ENCODE measurements around the gene MRPS34. TPM values are rescaled to one million over a fixed set of nuclear protein-coding genes. Genes with fewer than 3 reads are reported as not detected.

Gene MRPS34
- polyA plus RNA-seq, 1 experiment = 55.8 TPM

DNA sequence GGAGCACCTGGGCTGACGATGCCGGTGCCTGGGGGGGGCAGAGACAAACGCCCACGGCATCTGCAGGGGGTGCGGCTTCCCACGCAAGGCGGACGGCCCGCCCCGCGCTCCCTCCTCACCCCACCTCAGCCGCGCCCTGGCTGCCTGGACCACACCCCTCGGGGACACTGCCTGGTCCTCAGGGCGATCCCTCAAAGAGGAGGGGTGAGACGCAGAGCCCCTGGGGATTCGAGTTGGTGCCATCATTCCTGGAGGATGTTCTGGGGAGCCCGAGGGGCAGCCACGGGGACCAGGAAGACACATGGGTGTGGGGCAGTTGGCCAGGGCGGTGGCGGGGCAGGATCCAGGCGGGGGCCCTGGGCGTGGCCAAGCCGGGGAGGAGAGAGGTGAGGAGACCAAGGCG, 16.7 kb upstream of the MRPS34 start:
- no peak overlapping the region for H3K4me3 ChIP-seq (ENCODE audit: low read depth, low read length)
- ChIA-PET POLR2A (no interaction called here), CTCF (no interaction called here)
- no peaks in the 10 kb centered on the region for H3K27me3 ChIP-seq (ENCODE audit: control insufficient read depth, insufficient read depth, low read length)
- no peak overlapping the region for H3K27ac ChIP-seq (ENCODE audit: low read depth, low read length)
- no peaks in the 10 kb centered on the region; the same call in 1 of the 2 replicates for H3K9me3 ChIP-seq (ENCODE audit: control insufficient read depth, insufficient read depth, low read length)
- DNase-seq (ENCODE audit: low read depth, low spot score) = no peak
- TF ChIP-seq, protein P1, sequence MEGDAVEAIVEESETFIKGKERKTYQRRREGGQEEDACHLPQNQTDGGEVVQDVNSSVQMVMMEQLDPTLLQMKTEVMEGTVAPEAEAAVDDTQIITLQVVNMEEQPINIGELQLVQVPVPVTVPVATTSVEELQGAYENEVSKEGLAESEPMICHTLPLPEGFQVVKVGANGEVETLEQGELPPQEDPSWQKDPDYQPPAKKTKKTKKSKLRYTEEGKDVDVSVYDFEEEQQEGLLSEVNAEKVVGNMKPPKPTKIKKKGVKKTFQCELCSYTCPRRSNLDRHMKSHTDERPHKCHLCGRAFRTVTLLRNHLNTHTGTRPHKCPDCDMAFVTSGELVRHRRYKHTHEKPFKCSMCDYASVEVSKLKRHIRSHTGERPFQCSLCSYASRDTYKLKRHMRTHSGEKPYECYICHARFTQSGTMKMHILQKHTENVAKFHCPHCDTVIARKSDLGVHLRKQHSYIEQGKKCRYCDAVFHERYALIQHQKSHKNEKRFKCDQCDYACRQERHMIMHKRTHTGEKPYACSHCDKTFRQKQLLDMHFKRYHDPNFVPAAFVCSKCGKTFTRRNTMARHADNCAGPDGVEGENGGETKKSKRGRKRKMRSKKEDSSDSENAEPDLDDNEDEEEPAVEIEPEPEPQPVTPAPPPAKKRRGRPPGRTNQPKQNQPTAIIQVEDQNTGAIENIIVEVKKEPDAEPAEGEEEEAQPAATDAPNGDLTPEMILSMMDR (IDR thresholded peaks at IDR 0.05; ENCODE audit: low read depth, low read length) = no peak

DNA sequence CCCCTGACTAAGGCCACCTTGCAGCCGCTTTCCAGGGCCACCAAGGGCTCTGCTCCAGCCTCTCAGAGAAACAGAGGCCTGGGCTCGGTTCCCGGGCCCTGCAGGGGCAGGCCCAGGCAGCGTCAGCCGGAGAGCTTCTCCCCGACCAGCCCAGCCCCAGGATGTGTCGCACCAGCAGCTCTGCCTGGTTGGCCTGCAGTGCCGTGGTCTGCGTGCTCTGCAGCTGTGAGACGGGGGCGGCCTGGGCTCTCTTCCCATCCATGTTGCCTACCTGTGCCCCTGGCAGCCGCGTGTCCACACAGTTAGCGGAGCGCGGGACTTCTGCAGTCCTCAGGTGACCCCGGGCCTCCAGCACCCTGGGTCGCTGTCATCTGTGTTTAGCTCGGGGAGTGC, 15.8 kb upstream of the MRPS34 start:
- CTCF ChIA-PET = no interaction called here
- POLR2A ChIA-PET = no interaction called here
- TF ChIP-seq, protein P1 (IDR thresholded peaks at IDR 0.05; ENCODE audit: low read depth, low read length) = no peak
- DNase-seq (ENCODE audit: low read depth, low spot score) = no peak
- no peak overlapping the region for H3K27ac ChIP-seq (ENCODE audit: low read depth, low read length)
- no peaks in the 10 kb centered on the region; the same call in 1 of the 2 replicates for H3K9me3 ChIP-seq (ENCODE audit: control insufficient read depth, insufficient read depth, low read length)
- no peak overlapping the region for H3K4me3 ChIP-seq (ENCODE audit: low read depth, low read length)
- H3K27me3 ChIP-seq (ENCODE audit: control insufficient read depth, insufficient read depth, low read length) = no peaks in the 10 kb centered on the region

DNA sequence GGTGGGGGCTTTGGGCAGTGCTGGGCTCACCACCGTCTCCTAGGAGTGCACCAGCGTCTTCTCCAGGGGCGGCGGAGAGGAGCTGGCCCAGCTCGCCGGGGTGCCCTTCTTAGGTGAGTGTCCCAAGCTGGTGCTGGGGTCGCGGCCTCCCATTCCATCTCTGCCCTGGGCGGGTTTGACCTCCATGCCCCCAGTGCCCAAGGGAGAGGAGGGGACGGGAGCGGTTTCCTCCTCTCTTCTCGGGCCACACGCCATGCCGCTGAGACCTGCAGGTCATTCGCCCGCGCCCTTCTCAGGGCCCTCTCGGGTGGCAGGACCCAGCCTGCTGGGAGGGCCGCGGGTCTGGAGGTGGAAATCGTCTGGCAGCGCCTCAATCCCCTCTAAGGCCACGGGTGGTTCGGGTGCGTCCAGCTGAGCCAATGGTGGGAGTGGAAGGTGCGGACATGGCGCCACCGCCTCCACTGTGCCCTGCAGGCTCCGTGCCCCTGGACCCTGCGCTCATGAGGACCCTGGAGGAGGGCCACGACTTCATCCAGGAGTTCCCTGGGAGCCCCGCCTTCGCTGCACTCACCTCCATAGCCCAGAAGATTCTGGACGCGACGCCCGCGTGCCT, 15.3 kb upstream of the MRPS34 start:
- ChIA-PET CTCF (no interaction called here), POLR2A (no interaction called here)
- Histone ChIP-seq H3K4me3 (ENCODE audit: low read depth, low read length) (no peak overlapping the region), H3K9me3 (ENCODE audit: control insufficient read depth, insufficient read depth, low read length) (no peaks in the 10 kb centered on the region; the same call in 1 of the 2 replicates), H3K27ac (ENCODE audit: low read depth, low read length) (no peak overlapping the region), H3K27me3 (ENCODE audit: control insufficient read depth, insufficient read depth, low read length) (no peaks in the 10 kb centered on the region)
- no peak for DNase-seq (ENCODE audit: low read depth, low spot score)
- TF ChIP-seq, protein P1 (IDR thresholded peaks at IDR 0.05; ENCODE audit: low read depth, low read length) = no peak

DNA sequence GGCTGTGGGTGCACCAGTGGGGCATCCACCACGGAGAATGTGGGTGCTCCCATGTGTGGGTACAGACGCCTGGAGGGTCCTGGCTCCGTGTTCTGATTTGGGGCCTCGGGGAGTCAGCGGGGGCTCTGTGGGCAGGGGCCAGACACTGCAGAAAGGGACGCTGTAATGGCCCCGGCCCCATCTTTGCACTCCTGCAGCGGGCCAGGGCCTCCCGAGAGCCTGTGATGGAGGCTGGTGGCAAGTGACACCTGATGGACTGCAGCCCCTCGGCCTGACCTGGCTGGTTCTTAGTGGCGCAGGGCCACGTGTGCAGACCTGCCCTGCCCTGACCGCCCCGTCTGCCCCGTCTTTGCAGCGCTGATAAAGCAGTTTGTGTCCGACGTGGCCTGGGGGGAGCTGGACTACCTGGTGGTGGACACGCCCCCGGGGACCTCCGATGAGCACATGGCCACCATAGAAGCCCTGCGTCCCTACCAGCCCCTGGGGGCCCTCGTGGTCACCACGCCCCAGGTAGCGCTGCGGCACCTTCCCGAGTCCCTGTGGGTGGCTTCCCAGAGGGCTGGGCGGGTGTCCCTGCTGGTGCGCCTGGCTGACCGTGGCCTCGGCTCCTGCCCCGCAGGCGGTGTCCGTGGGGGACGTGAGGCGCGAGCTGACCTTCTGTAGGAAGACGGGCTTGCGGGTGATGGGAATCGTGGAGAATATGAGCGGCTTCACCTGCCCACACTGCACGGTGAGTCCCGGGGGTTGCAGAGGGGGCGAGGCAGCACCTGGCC, 14.6 kb upstream of the MRPS34 start:
- CTCF ChIA-PET = no interaction called here

DNA sequence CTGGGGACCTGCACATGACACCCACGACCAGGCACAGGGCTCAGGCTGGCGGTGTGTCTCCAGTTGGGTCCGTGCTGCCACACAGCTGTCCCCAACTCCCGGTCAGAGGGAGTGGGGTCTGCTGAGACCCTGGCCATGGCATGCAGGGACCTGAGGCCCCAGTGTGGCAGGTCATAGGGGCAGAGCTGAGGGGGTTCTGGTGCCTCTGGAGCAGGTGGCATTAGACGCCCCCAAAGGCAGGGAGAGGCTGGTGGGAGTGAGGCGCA, 14.1 kb upstream of the MRPS34 start:
- no peaks in the 10 kb centered on the region for H3K27me3 ChIP-seq (ENCODE audit: control insufficient read depth, insufficient read depth, low read length)
- ChIA-PET CTCF (no interaction called here), POLR2A (no interaction called here)
- TF ChIP-seq, protein P1 (IDR thresholded peaks at IDR 0.05; ENCODE audit: low read depth, low read length) = no peak
- H3K27ac ChIP-seq (ENCODE audit: low read depth, low read length) = no peak overlapping the region
- DNase-seq (ENCODE audit: low read depth, low spot score) = no peak
- H3K4me3 ChIP-seq (ENCODE audit: low read depth, low read length) = no peak overlapping the region
- H3K9me3 ChIP-seq (ENCODE audit: control insufficient read depth, insufficient read depth, low read length) = no peaks in the 10 kb centered on the region; the same call in 1 of the 2 replicates

More for the DNA sequence above, 14.6 kb upstream of the MRPS34 start:
- DNase-seq (ENCODE audit: low read depth, low spot score) = no peak
- TF ChIP-seq, protein P1 (IDR thresholded peaks at IDR 0.05; ENCODE audit: low read depth, low read length) = no peak
- Histone ChIP-seq H3K4me3 (ENCODE audit: low read depth, low read length) (no peak overlapping the region), H3K9me3 (ENCODE audit: control insufficient read depth, insufficient read depth, low read length) (no peaks in the 10 kb centered on the region; the same call in 1 of the 2 replicates), H3K27ac (ENCODE audit: low read depth, low read length) (no peak overlapping the region), H3K27me3 (ENCODE audit: control insufficient read depth, insufficient read depth, low read length) (no peaks in the 10 kb centered on the region)
- POLR2A ChIA-PET = no interaction called here
